K562 (cell line): ENCODE data around the gene NRF1. TPM values are rescaled to one million over a fixed set of nuclear protein-coding genes. Genes with fewer than 3 reads are reported as not detected.

ENCODE experiments used
- ATAC-seq: fragments of 200-7000 bp; cut with Tn5 transposase; 3 replicates; pipeline ENCODE4 v1.9.1; 2020; ENCODE audit warnings: moderate library complexity
- BruUV-seq: library from RNA; stranded (reverse); fragments of 400-500 nt; replicated peaks from 2 replicates; lab custom pipeline; 2021; lab: Mats Ljungman, UMichigan
- CTCF ChIA-PET: fragments of 300-600 bp; formaldehyde crosslinking; extraction: SDS; loops from one replicate; lab custom pipeline; 2021; ENCODE audit warnings: low intra/inter-chr PET ratio; lab: Yijun Ruan, JAX
- POLR2A ChIA-PET: fragments of 300-600, 350-650 bp; sonication (Branson Sonifier 250); formaldehyde crosslinking; extraction: SDS; loops from one replicate; lab custom pipeline; 2021; ENCODE audit warnings: antibody characterized with exemption, inconsistent platforms; lab: Yijun Ruan, JAX
- DNase-seq, 4 experiments: peaks; one replicate each; pipeline versions ENCODE4 v3.0.0 to v3.0.0-alpha.2; 2011 to 2018; ENCODE audit warnings: low spot score in 3 of 4, mixed read lengths in 3 of 4; ENCODE audit errors: extremely low read depth in 1 of 4
- FAIRE-seq: peaks from 2 replicates; lab custom pipeline; 2011; peaks lifted over from hg19 to GRCh38; lab: Jason Lieb, UNC
- H2AFZ ChIP-seq: 2 replicates; pipeline ENCODE4 v1.6.0; 2011; ENCODE audit warnings: low read depth, low read length, control low read depth, inconsistent platforms
- H3K27ac ChIP-seq: fragments of 200-600 bp; 3 replicates; pipeline ENCODE4 v1.8.0; 2011; ENCODE audit warnings: low read depth, mild to moderate bottlenecking, control low read depth, inconsistent platforms, low read length, moderate library complexity, mixed read lengths; ENCODE audit errors: extremely low read depth
- H3K27me3 ChIP-seq, 2 experiments: fragments of 300-600 bp in 1 of 2; 2 replicates in 1 of 2; 3 replicates in 1 of 2; pipeline versions ENCODE4 v1.6.0 to v1.8.0; 2011; ENCODE audit warnings: inconsistent platforms in 2 of 2, low read length in 2 of 2, mild to moderate bottlenecking in 1 of 2, mixed read lengths in 1 of 2, moderate library complexity in 1 of 2; ENCODE audit not compliant: control insufficient read depth in 2 of 2, insufficient read depth in 2 of 2
- H3K36me3 ChIP-seq: fragments of 300-600 bp; 3 replicates; pipeline ENCODE4 v1.8.0; 2011; ENCODE audit warnings: mild to moderate bottlenecking, low read length, inconsistent platforms; ENCODE audit not compliant: control insufficient read depth, insufficient read depth
- H3K4me1 ChIP-seq, 2 experiments: fragments of 200-600 bp in 1 of 2; replicated peaks in 1 of 2; 2 replicates in 1 of 2; 3 replicates in 1 of 2; pipeline versions ENCODE4 v1.5.1 to v1.8.0; 2011; ENCODE audit warnings: inconsistent platforms in 2 of 2, low read length in 2 of 2, mild to moderate bottlenecking in 1 of 2, mixed read lengths in 1 of 2, moderate library complexity in 1 of 2; ENCODE audit not compliant: control insufficient read depth in 2 of 2, insufficient read depth in 2 of 2
- H3K4me2 ChIP-seq: 2 replicates; pipeline ENCODE4 v1.6.1; 2011; ENCODE audit warnings: low read length, control low read depth, inconsistent platforms, mixed read lengths; ENCODE audit not compliant: insufficient read depth
- H3K4me3 ChIP-seq: fragments of 200-600 bp; sonication (generic), shearing (Covaris generic); 2 replicates; pipeline ENCODE4 v1.5.1; 2016; ENCODE audit warnings: control low read depth, inconsistent platforms
- H3K79me2 ChIP-seq: fragments of 200-600 bp; 3 replicates; pipeline ENCODE4 v1.8.0; 2011; ENCODE audit warnings: low read length, inconsistent platforms; ENCODE audit not compliant: control insufficient read depth, insufficient read depth
- H3K9ac ChIP-seq, 2 experiments: 2 replicates each; pipeline versions ENCODE4 v1.6.0 to v1.6.1; 2011; ENCODE audit warnings: low read depth in 2 of 2, low read length in 2 of 2, control low read depth in 1 of 2, inconsistent platforms in 1 of 2, mild to moderate bottlenecking in 1 of 2, mixed read lengths in 1 of 2; ENCODE audit not compliant: insufficient read depth in 1 of 2
- H3K9me1 ChIP-seq: one replicate; pipeline ENCODE4 v1.6.0; 2011; ENCODE audit warnings: inconsistent platforms, mild to moderate bottlenecking, low read length, moderate library complexity; ENCODE audit not compliant: control insufficient read depth, insufficient read depth
- H3K9me3 ChIP-seq: replicated peaks from 2 replicates; pipeline ENCODE4 v1.5.1; 2011; ENCODE audit warnings: low read depth, low read length, inconsistent platforms; ENCODE audit not compliant: control insufficient read depth, insufficient read depth
- H4K20me1 ChIP-seq: replicated peaks from 2 replicates; pipeline ENCODE4 v1.6.1; 2011; ENCODE audit warnings: low read length, inconsistent platforms, mixed read lengths; ENCODE audit not compliant: control insufficient read depth, insufficient read depth
- ARID1B ChIP-seq: fragments of 450-650 bp; IDR thresholded peaks from 2 replicates; pipeline ENCODE4 v1.6.1; 2016; ENCODE audit warnings: antibody characterized with exemption, mild to moderate bottlenecking, inconsistent platforms
- CBFA2T3 ChIP-seq: fragments of 450-650 bp; IDR thresholded peaks from 2 replicates; pipeline ENCODE4 v1.6.1; 2017
- DPF2 ChIP-seq: fragments of 450-650 bp; IDR thresholded peaks from 2 replicates; pipeline ENCODE4 v1.6.1; 2016
- MEIS2 ChIP-seq: fragments of 450-650 bp; IDR thresholded peaks from 2 replicates; pipeline ENCODE4 v1.6.1; 2014; ENCODE audit warnings: mild to moderate bottlenecking; ENCODE audit not compliant: partially characterized antibody
- NELFE ChIP-seq: IDR thresholded peaks from 2 replicates; pipeline ENCODE4 v1.6.1; 2011; ENCODE audit warnings: mild to moderate bottlenecking; ENCODE audit not compliant: insufficient read depth, insufficient read length
- RAD21 ChIP-seq, 2 experiments: fragments of 250-450 bp in 1 of 2; fragments of 450-650 bp in 1 of 2; sonication (Bioruptor Pico) in 1 of 2; formaldehyde crosslinking in 1 of 2; IDR thresholded peaks in 1 of 2; conservative IDR thresholded peaks in 1 of 2; 2 replicates each; pipeline versions ENCODE4 v1.4.0 to v1.8.0; 2020 to 2022; ENCODE audit warnings: mild to moderate bottlenecking in 2 of 2, moderate library complexity in 1 of 2
- RCOR1 ChIP-seq, 2 experiments: IDR thresholded peaks; 2 replicates each; pipeline ENCODE4 v1.6.1; 2012; ENCODE audit warnings: low read depth in 2 of 2, low read length in 2 of 2, borderline replicate concordance in 1 of 2, improper control_type of control experiment in 1 of 2
- SMARCB1 ChIP-seq: IDR thresholded peaks from 2 replicates; pipeline ENCODE4 v1.6.1; 2011; ENCODE audit warnings: improper control_type of control experiment, low read depth; ENCODE audit not compliant: insufficient read length
- SOX6 ChIP-seq: fragments of 450-650 bp; IDR thresholded peaks from 2 replicates; pipeline ENCODE4 v1.6.1; 2014; ENCODE audit warnings: mild to moderate bottlenecking
- SRSF7 ChIP-seq: fragments of 200-400 bp; formaldehyde crosslinking; optimal IDR thresholded peaks from 2 replicates; pipeline ENCODE3; 2017; ENCODE audit warnings: mild to moderate bottlenecking, low read depth, low read length
- SUPT5H ChIP-seq: fragments of 450-650 bp; IDR thresholded peaks from 2 replicates; pipeline ENCODE4 v1.6.1; 2016
- TAL1 ChIP-seq: fragments of 450-650 bp; IDR thresholded peaks from 2 replicates; pipeline ENCODE4 v1.6.1; 2016; ENCODE audit warnings: mild to moderate bottlenecking
- TEAD4 ChIP-seq, 2 experiments: sonication (generic) in 1 of 2; formaldehyde crosslinking in 1 of 2; IDR thresholded peaks; 2 replicates each; pipeline versions ENCODE4 v1.6.1 to v1.8.0; 2012 to 2022; ENCODE audit warnings: borderline replicate concordance in 1 of 2, inconsistent platforms in 1 of 2, low read length in 1 of 2, mild to moderate bottlenecking in 1 of 2, missing genetic modification reagents in 1 of 2
- ZNF253 ChIP-seq: fragments of 250-450 bp; sonication (Bioruptor Pico); conservative IDR thresholded peaks from 2 replicates; pipeline ENCODE4 v1.6.1; 2021; ENCODE audit warnings: mild to moderate bottlenecking
- ZNF384 ChIP-seq: IDR thresholded peaks from 2 replicates; pipeline ENCODE4 v1.6.1; 2012; ENCODE audit warnings: low read depth, low read length, improper control_type of control experiment
- ZNF445 ChIP-seq: fragments of 250-450 bp; sonication (Bioruptor Pico); IDR thresholded peaks from 2 replicates; pipeline ENCODE4 v1.4.0; 2020; ENCODE audit warnings: low read depth, mild to moderate bottlenecking, moderate library complexity
- WGBS: fragments of 100-300 bp; shearing (Covaris generic); methylation state at CpG from one replicate; pipeline ENCODE4 v1.1.6; 2016; ENCODE audit warnings: low coverage, mixed read lengths; ENCODE audit not compliant: insufficient coverage; ENCODE audit errors: missing lambda C conversion rate; 5-methylcytosine and 5-hydroxymethylcytosine counted together
- in situ Hi-C: fragments of 300-500 bp; cut with MboI; formaldehyde crosslinking; loops from 4 replicates; pipeline ENCODE4 v1.15.0; 2018; ENCODE audit warnings: inconsistent platforms, mixed read lengths
- intact Hi-C: fragments of 100-400 bp; cut with micrococcal nuclease; formaldehyde crosslinking; loops from 2 replicates; pipeline ENCODE4 v1.14.2; 2022
- polyA plus RNA-seq, 8 experiments: library from polyadenylated mRNA; depleted of rRNA in 4 of 8; stranded (reverse) in 5 of 8; unstranded in 3 of 8; fragments of >200 nt; fragmentation: Nextera tagmentation in 2 of 8; fragmentation: Illumina TruSeq in 1 of 8; extraction: Ambion mirVana in 2 of 8; extraction: Trizol in 1 of 8; gene quantifications; 2 replicates each; pipeline versions ENCODE4 v1.2.1 to v1.2.3, GENCODE V29; 2011 to 2014; ENCODE audit warnings: inconsistent platforms in 1 of 8, missing spikeins in 1 of 8
- total RNA-seq, 7 experiments: library from RNA; depleted of rRNA in 6 of 7; stranded (reverse); fragments of >200 nt in 6 of 7; fragmentation: Illumina TruSeq in 2 of 7; extraction: Trizol in 2 of 7; gene quantifications; 2 replicates each; pipeline versions ENCODE4 v1.2.1 to v1.2.3, GENCODE V29; 2011 to 2021; ENCODE audit warnings: low replicate concordance in 1 of 7
- TF ChIP-seq, protein P1 (sequence below): sonication (generic); formaldehyde crosslinking; IDR thresholded peaks from 2 replicates; pipeline ENCODE4 v1.8.1; 2023; ENCODE audit warnings: mild to moderate bottlenecking, missing genetic modification reagents
- TF ChIP-seq, protein P2 (sequence below): fragments of 450-650 bp; IDR thresholded peaks from 2 replicates; pipeline ENCODE4 v1.6.1; 2014; ENCODE audit warnings: low read depth, mild to moderate bottlenecking, moderate library complexity, borderline replicate concordance

The NRF1 gene
- total and polyA plus RNA-seq, 9 of the 15 experiments (the other 6 are each of a cell fraction or from before 2014, with no cell fraction given), result 8.6 to 28.8 (median 20.3) TPM

DNA sequence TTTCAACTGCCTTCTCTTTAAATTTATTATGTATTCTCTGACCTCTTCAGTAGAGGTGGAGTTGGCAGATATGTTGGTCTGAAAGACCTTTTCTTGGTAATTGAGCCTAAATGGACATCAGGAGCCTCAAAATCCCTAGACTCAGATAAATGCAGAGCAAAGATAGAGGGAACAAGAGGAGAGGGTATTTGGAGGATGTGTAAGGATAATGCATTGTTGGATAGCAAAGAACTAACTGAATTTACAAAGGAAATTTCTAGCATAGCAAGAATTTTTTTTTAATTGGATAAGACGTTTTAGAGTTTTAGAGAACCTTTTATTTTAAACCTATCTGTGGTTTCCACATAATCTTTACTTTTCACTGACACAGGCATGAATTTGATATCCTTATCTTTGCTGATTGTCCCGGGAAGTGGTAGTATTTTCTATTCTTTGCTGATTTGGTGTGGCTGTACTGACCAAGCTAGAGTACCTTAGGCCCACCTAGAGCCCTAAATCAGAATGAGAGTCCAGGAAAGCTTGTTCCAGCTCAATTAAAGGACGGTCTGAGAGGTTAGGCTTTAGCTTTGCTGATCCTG, 91.3 kb downstream of the NRF1 start:
- Histone ChIP-seq H4K20me1 (no peaks in the 10 kb centered on the region), H3K4me2 (no peak overlapping the region), H3K27ac (no peak overlapping the region), H2AFZ (no peak overlapping the region), H3K9ac (no peak overlapping the region), H3K79me2 (no peaks in the 10 kb centered on the region), H3K9me1 (no peaks in the 10 kb centered on the region), H3K4me3 (no peak overlapping the region), H3K9me3 (no peaks in the 10 kb centered on the region), H3K4me1 (peaks cover 0 to 25% of the 10 kb centered on the region in 2 experiments; a peak in 4 of 5 replicates), H3K36me3 (peaks cover 4% of the 10 kb centered on the region; the same call in 1 of the 3 replicates), H3K27me3 (no peaks in the 10 kb centered on the region)
- ChIA-PET POLR2A (interaction anchor here (0.7 kb wide), 1 partner anchor 9 kb away, joined by 3 read pairs; no protein-coding TSS in a partner anchor), CTCF (no interaction called here)
- in situ Hi-C loops (no loop called here), intact Hi-C loops (no loop called here)
- no TSS peak for BruUV-seq
- FAIRE-seq (peak; percentile 11), DNase-seq (peak in 1 of 4 experiments; percentile 32), ATAC-seq (peak; percentile 42)
- WGBS, result 14% methylated on average over 3 of the region's 3 CpGs
- TF ChIP-seq SMARCB1, result peak; percentile 75
- peak; percentile 41; the same call in 1 of the 2 replicates for TF ChIP-seq ARID1B
- TF ChIP-seq NELFE, result no peak
- TF ChIP-seq MEIS2, result peak; percentile 1
- TF ChIP-seq ZNF384, result no peak
- TF ChIP-seq, protein P1, sequence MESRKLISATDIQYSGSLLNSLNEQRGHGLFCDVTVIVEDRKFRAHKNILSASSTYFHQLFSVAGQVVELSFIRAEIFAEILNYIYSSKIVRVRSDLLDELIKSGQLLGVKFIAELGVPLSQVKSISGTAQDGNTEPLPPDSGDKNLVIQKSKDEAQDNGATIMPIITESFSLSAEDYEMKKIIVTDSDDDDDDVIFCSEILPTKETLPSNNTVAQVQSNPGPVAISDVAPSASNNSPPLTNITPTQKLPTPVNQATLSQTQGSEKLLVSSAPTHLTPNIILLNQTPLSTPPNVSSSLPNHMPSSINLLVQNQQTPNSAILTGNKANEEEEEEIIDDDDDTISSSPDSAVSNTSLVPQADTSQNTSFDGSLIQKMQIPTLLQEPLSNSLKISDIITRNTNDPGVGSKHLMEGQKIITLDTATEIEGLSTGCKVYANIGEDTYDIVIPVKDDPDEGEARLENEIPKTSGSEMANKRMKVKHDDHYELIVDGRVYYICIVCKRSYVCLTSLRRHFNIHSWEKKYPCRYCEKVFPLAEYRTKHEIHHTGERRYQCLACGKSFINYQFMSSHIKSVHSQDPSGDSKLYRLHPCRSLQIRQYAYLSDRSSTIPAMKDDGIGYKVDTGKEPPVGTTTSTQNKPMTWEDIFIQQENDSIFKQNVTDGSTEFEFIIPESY (CRISPR knock-in tag), result 0 out of 2 replicates have a peak, but pooled peaks have one; percentile 17
- 0 out of 4 replicates have a peak, but pooled peaks of 1 of the 2 experiments have one; percentile 10 for TF ChIP-seq RAD21 (CRISPR knock-in tag; conservative IDR thresholded peaks at IDR 0.05 in 1 of 2, IDR thresholded peaks at IDR 0.05 in 1 of 2)
- TF ChIP-seq ZNF445 (CRISPR knock-in tag), result no peak
- TF ChIP-seq SOX6, result peak; percentile 36
- peak; percentile 20; the same call in 1 of the 2 replicates for TF ChIP-seq TAL1
- TF ChIP-seq DPF2, result peak; percentile 64; the same call in 1 of the 2 replicates
- TF ChIP-seq SRSF7, result no peak
- TF ChIP-seq ZNF253 (CRISPR knock-in tag), result no peak
- no peak for TF ChIP-seq SUPT5H
- TF ChIP-seq TEAD4 (IDR thresholded peaks at IDR 0.05; ENCODE audit: low read length), result peak; percentile 41; the same call in 1 of the 2 replicates
- TF ChIP-seq TEAD4 (CRISPR knock-in tag; IDR thresholded peaks at IDR 0.05; ENCODE audit: borderline replicate concordance), result no peak
- TF ChIP-seq RCOR1 (IDR thresholded peaks at IDR 0.05; ENCODE audit: borderline replicate concordance in 1 of 2, low read depth in 2 of 2, low read length in 2 of 2), result peak in 1 of 2 experiments; percentile 68; a peak in 1 of 4 replicates
- TF ChIP-seq, protein P2, sequence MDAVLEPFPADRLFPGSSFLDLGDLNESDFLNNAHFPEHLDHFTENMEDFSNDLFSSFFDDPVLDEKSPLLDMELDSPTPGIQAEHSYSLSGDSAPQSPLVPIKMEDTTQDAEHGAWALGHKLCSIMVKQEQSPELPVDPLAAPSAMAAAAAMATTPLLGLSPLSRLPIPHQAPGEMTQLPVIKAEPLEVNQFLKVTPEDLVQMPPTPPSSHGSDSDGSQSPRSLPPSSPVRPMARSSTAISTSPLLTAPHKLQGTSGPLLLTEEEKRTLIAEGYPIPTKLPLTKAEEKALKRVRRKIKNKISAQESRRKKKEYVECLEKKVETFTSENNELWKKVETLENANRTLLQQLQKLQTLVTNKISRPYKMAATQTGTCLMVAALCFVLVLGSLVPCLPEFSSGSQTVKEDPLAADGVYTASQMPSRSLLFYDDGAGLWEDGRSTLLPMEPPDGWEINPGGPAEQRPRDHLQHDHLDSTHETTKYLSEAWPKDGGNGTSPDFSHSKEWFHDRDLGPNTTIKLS, result no peak
- TF ChIP-seq CBFA2T3, result peak; percentile 42; the same call in 1 of the 2 replicates
